HT1080 (cell line): ENCODE data around the gene CEBPA. TPM values are rescaled to one million over a fixed set of nuclear protein-coding genes. Genes with fewer than 3 reads are reported as not detected.
"Not testable (repeated sequence)": the region's sequence is repeated elsewhere in the genome, so short reads cannot be mapped to it uniquely, and the experiment has no call there.

Experiments
- DNase-seq: peaks from one replicate; pipeline ENCODE4 v3.0.0-alpha.2; 2015; ENCODE audit warnings: low read depth
- total RNA-seq: library from RNA; depleted of rRNA; stranded (reverse); fragments of >200 nt; shearing (Covaris generic); gene quantifications from 2 replicates; pipeline ENCODE4 v1.2.3, GENCODE V29; 2014

The CEBPA gene
- total RNA-seq, 1 experiment from 2014 or later = 1.7 TPM

GRCh38 chr19:33325920-33326319, 23.6 kb upstream of the CEBPA start:
- no peak for DNase-seq

- DNase-seq = no peak
Observed at GRCh38 chr19:33324628-33325027, 22.3 kb upstream of the CEBPA start.

- DNase-seq = no peak
Observed at GRCh38 chr19:33323093-33323820, 20.9 kb upstream of the CEBPA start.

- DNase-seq = no peak
Observed at GRCh38 chr19:33320636-33321035, 18.3 kb upstream of the CEBPA start.

- not testable (repeated sequence) for DNase-seq
Observed at GRCh38 chr19:33317991-33318390, 15.7 kb upstream of the CEBPA start.

GRCh38 chr19:33317517-33317916, 15.2 kb upstream of the CEBPA start:
- DNase-seq = no peak

GRCh38 chr19:33316541-33317264, 14.4 kb upstream of the CEBPA start:
- DNase-seq = no peak

- DNase-seq = not testable (repeated sequence)
Observed at GRCh38 chr19:33312808-33313207, 10.5 kb upstream of the CEBPA start.

- DNase-seq = no peak
Observed at GRCh38 chr19:33312065-33312464, 9.7 kb upstream of the CEBPA start.

GRCh38 chr19:33311326-33311682, 9.0 kb upstream of the CEBPA start:
- DNase-seq = no peak

- DNase-seq = no peak
Observed at GRCh38 chr19:33310606-33311325, 8.4 kb upstream of the CEBPA start.

GRCh38 chr19:33309826-33310225, 7.5 kb upstream of the CEBPA start:
- DNase-seq = no peak

GRCh38 chr19:33306853-33307792, 4.8 kb upstream of the CEBPA start:
- DNase-seq = no peak

- DNase-seq = no peak
Observed at GRCh38 chr19:33306191-33306590, 3.9 kb upstream of the CEBPA start.

GRCh38 chr19:33304760-33305647, 2.7 kb upstream of the CEBPA start:
- no peak for DNase-seq

GRCh38 chr19:33304371-33304759, 2.0 kb upstream of the CEBPA start:
- no peak for DNase-seq

GRCh38 chr19:33303791-33304345, 1.5 kb upstream of the CEBPA start:
- no peak for DNase-seq

- no peak for DNase-seq
Observed at GRCh38 chr19:33302974-33303790, 848 bp upstream of the CEBPA start.

GRCh38 chr19:33301900-33302174, 497 bp downstream of the CEBPA start:
- DNase-seq = no peak
